HUES6 (cell line): Measurements from ENCODE around the gene TTC28.

ENCODE experiments used
- H3K27ac ChIP-seq: 2 replicates; pipeline ENCODE4 v1.7.0; 2013; ENCODE audit warnings: low read depth, mild to moderate bottlenecking, low read length, inconsistent platforms
- H3K27me3 ChIP-seq: 2 replicates; pipeline ENCODE4 v1.6.1; 2013; ENCODE audit warnings: low read length; ENCODE audit not compliant: control insufficient read depth, insufficient read depth
- H3K36me3 ChIP-seq: 2 replicates; pipeline ENCODE4 v1.6.1; 2013; ENCODE audit warnings: low read length; ENCODE audit not compliant: control insufficient read depth, insufficient read depth
- H3K4me1 ChIP-seq: 2 replicates; pipeline ENCODE4 v1.6.1; 2013; ENCODE audit warnings: low read length; ENCODE audit not compliant: control insufficient read depth, insufficient read depth
- H3K4me3 ChIP-seq: 2 replicates; pipeline ENCODE4 v1.5.1; 2013; ENCODE audit warnings: low read depth, low read length
- H3K9ac ChIP-seq: one replicate; pipeline ENCODE4 v1.6.1; 2013; ENCODE audit warnings: mild to moderate bottlenecking, low read length
- H3K9me3 ChIP-seq: 2 replicates; pipeline ENCODE4 v1.6.1; 2013; ENCODE audit warnings: low read depth, low read length; ENCODE audit not compliant: control insufficient read depth, insufficient read depth

The TTC28 gene

GRCh38 chr22:28132466-28132865 lies 547.2 kb downstream of the TTC28 start:
- no peak overlapping the region for H3K9ac ChIP-seq
- H3K4me1 ChIP-seq: peaks cover 23% of the 10 kb centered on the region
- H3K36me3 ChIP-seq: no peaks in the 10 kb centered on the region
- H3K27me3 ChIP-seq: no peaks in the 10 kb centered on the region
- no peak overlapping the region for H3K4me3 ChIP-seq
- peaks cover 5% of the 10 kb centered on the region for H3K9me3 ChIP-seq
- H3K27ac ChIP-seq: no peak overlapping the region

- Histone ChIP-seq H3K27ac (no peak overlapping the region), H3K36me3 (no peaks in the 10 kb centered on the region), H3K9ac (no peak overlapping the region), H3K9me3 (peaks cover 5% of the 10 kb centered on the region), H3K4me3 (no peak overlapping the region), H3K27me3 (no peaks in the 10 kb centered on the region), H3K4me1 (peaks cover 18% of the 10 kb centered on the region)
These were observed 550.2 kb downstream of the TTC28 start for GRCh38 chr22:28129319-28129962.

GRCh38 chr22:28128827-28129226 lies 550.8 kb downstream of the TTC28 start:
- Histone ChIP-seq H3K4me1 (peaks cover 18% of the 10 kb centered on the region), H3K27ac (no peak overlapping the region), H3K9me3 (peaks cover 5% of the 10 kb centered on the region), H3K9ac (no peak overlapping the region), H3K36me3 (no peaks in the 10 kb centered on the region), H3K4me3 (no peak overlapping the region), H3K27me3 (no peaks in the 10 kb centered on the region)

GRCh38 chr22:28125799-28126198 lies 553.8 kb downstream of the TTC28 start:
- Histone ChIP-seq H3K4me3 (no peak overlapping the region), H3K4me1 (peaks cover 27% of the 10 kb centered on the region), H3K36me3 (no peaks in the 10 kb centered on the region), H3K27me3 (no peaks in the 10 kb centered on the region), H3K9ac (no peak overlapping the region), H3K27ac (no peak overlapping the region), H3K9me3 (no peaks in the 10 kb centered on the region)

- no peak overlapping the region for H3K4me3 ChIP-seq
- no peak overlapping the region for H3K27ac ChIP-seq
- H3K9ac ChIP-seq: no peak overlapping the region
- no peaks in the 10 kb centered on the region for H3K27me3 ChIP-seq
- no peaks in the 10 kb centered on the region for H3K9me3 ChIP-seq
- no peaks in the 10 kb centered on the region for H3K36me3 ChIP-seq
- H3K4me1 ChIP-seq: peaks cover 16% of the 10 kb centered on the region
These were observed 555.5 kb downstream of the TTC28 start for GRCh38 chr22:28123989-28124766.

- Histone ChIP-seq H3K4me1 (peaks cover 20% of the 10 kb centered on the region), H3K36me3 (no peaks in the 10 kb centered on the region), H3K4me3 (no peak overlapping the region), H3K9me3 (no peaks in the 10 kb centered on the region), H3K27ac (no peak overlapping the region), H3K9ac (no peak overlapping the region), H3K27me3 (no peaks in the 10 kb centered on the region)
These were observed 558.7 kb downstream of the TTC28 start for GRCh38 chr22:28120691-28121592.

- H3K4me1 ChIP-seq: peaks cover 20% of the 10 kb centered on the region
- no peak overlapping the region for H3K9ac ChIP-seq
- no peak overlapping the region for H3K27ac ChIP-seq
- no peak overlapping the region for H3K4me3 ChIP-seq
- H3K9me3 ChIP-seq: no peaks in the 10 kb centered on the region
- no peaks in the 10 kb centered on the region for H3K36me3 ChIP-seq
- no peaks in the 10 kb centered on the region for H3K27me3 ChIP-seq
These were observed 560.5 kb downstream of the TTC28 start for GRCh38 chr22:28118957-28119631.

- Histone ChIP-seq H3K9me3 (no peaks in the 10 kb centered on the region), H3K4me1 (peaks cover 34% of the 10 kb centered on the region), H3K27ac (no peak overlapping the region), H3K36me3 (no peaks in the 10 kb centered on the region), H3K9ac (no peak overlapping the region), H3K27me3 (no peaks in the 10 kb centered on the region), H3K4me3 (no peak overlapping the region)
These were observed 563.4 kb downstream of the TTC28 start for GRCh38 chr22:28116219-28116673.

GRCh38 chr22:28115426-28115825 lies 564.2 kb downstream of the TTC28 start:
- Histone ChIP-seq H3K9me3 (no peaks in the 10 kb centered on the region), H3K36me3 (no peaks in the 10 kb centered on the region), H3K27me3 (no peaks in the 10 kb centered on the region), H3K4me3 (no peak overlapping the region), H3K4me1 (peaks cover 29% of the 10 kb centered on the region), H3K27ac (no peak overlapping the region), H3K9ac (no peak overlapping the region)

GRCh38 chr22:28112548-28113043 lies 567.0 kb downstream of the TTC28 start:
- H3K4me1 ChIP-seq: peaks cover 35% of the 10 kb centered on the region
- no peak overlapping the region for H3K27ac ChIP-seq

More at GRCh38 chr22:28112548-28113043, 567.0 kb downstream of the TTC28 start:
- H3K27me3 ChIP-seq: no peaks in the 10 kb centered on the region
- H3K36me3 ChIP-seq: no peaks in the 10 kb centered on the region
- H3K9me3 ChIP-seq: no peaks in the 10 kb centered on the region
- H3K4me3 ChIP-seq: no peak overlapping the region
- H3K9ac ChIP-seq: no peak overlapping the region
